Glomerular visceral epithelial cell (primary cell): ENCODE measurements around the gene DDC.
"Not testable (repeated sequence)": the region's sequence is repeated elsewhere in the genome, so short reads cannot be mapped to it uniquely, and the experiment has no call there.

ENCODE experiments used
- DNase-seq: peaks from one replicate; pipeline ENCODE4 v3.0.0-alpha.2; 2016; ENCODE audit errors: extremely low spot score

DDC gene

DNA sequence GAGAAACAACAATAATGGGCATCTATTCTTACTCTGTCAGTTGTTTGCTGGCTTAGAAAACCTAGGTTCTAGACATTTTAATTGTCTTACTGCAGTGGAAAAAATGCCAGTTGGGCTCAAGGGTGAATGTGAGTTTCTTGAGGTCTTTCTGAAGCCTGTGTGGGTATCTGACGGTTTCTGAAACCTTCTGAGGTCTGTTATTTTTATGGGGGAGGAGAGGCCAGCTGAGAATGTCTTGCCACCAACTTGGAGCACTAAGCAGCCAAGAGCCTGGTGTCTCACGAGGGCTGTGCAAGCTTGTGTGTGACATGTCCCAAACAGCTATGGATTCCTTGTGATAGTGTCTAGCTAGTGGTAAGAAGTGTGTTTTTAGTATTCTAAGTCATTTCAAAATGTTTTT, 24.2 kb upstream of the DDC start:
- no peak for DNase-seq

DNA sequence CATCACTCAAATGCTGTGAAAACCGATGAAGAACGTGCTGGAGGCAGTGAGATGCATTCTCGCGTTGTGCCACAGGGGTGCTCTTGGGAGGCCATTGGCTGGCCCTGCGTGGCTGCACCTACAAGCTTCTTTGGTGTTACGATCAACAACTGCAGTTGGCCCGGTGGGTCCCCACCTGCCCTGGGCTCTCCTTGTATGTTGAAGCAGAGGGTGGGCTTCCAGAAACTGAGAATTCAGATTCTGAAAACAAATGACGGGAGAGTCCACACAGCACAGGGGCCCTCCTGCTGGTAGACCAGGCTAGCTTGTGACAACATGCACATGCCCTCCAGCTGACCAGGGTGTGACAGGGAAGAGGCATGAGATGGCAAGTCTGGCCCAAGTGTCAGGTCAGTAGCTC, 23.7 kb upstream of the DDC start:
- no peak for DNase-seq

DNA sequence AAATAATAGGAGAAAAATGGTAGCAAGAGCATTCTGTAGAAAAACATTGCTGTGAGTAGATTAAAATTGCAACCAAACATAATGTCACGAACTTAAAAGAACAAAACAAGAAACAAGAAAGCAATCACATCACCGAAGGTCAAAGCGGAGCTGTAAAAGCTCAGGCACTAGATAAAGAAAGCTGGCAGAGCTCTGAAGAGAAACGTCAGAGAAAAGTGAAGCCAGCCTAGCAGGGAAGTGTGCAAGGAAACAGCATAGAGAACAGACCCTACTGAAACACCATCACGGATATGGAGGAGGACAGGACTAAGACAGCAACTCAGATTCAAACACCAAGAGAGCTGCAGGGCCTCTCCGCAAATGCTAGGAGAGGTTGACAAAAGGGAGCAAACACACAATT, 22.5 kb upstream of the DDC start:
- DNase-seq, result no peak

DNA sequence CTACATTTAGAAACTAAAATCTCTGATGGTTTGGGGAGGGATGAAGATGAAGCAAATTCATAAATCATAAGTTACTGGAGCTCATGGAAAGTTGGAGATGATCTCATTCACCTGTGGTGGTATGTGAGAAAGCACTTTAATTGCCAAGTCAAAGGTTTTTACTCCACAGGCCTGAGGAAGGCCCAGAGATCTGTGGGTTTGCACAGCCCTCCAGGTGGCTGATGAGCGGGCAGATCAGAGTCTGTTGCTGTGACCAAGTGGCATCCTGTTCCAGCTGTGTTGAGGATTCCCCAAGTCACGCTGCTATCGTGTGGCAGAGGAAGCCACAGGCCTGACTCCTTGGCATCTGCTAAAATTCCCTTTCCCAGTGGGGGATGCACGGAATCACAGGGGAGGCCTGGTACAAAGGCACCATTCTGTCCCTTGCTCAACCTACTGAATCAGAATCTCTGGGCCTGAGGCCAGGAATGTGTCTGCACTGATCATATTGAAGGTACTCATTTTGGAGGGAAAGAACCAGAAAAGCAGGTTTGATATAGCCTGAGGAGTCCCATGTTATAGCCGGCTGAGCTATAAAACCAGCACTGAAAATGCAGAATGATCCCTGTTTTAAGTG, 19.7 kb upstream of the DDC start:
- peak; percentile 70 for DNase-seq

DNA sequence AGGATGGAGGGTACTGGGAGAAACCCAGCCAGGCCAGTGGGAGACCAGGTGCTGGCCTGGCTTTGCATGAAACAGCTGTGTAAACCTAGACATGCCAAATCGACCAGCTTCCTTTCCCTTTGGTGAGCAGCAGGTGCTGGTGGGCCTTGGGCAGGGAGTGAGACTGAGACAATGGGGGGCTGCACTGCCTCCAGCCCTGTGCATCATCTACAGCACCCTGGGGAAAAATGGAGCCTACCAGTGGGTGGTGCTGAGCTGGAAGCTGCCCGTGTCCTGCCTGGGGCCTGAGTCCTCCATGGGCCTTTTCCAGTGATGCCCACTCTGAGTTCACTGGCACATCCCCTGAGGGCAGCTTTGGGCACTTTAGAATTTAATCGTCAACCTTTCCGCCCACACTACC, 19.2 kb upstream of the DDC start:
- DNase-seq, result no peak

DNA sequence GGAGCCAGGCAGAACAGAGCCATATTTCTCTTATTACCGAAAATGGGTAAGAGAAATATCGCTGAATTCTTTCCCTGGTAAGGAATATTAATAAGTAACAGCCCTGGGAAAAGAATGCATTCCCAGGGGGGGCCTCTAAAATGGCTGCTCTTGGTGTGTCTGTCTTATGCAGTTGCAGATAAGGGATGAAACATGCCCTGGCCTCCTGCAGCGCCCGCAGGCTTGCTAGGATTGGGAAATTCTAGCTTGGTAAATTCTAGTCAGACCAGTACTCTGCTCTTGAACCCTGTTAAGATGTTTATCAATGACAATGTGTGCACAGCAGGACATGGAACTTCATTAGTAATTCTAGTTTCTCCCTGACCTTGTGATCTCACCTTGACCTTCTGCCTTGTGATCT, 18.1 kb upstream of the DDC start:
- not testable (repeated sequence) for DNase-seq

DNA sequence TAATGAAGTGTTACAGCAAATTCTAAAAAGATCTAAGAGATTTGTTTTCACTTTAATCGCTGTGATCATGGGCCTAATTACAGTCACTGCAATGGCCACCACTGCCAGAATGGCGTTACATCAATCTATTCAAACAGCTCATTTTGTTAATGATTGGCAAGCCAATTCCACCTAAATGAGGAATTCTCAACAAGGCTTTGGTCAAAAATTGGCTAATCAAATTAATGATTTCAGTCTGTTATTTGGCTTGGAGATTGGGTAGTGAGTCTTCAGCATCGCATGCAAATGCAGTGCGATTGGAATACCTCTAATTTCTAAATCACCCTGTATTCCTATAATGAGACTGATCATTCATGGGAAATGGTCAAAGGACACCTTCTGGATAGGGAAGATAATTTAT, 17.1 kb upstream of the DDC start:
- DNase-seq, result not testable (repeated sequence)

DNA sequence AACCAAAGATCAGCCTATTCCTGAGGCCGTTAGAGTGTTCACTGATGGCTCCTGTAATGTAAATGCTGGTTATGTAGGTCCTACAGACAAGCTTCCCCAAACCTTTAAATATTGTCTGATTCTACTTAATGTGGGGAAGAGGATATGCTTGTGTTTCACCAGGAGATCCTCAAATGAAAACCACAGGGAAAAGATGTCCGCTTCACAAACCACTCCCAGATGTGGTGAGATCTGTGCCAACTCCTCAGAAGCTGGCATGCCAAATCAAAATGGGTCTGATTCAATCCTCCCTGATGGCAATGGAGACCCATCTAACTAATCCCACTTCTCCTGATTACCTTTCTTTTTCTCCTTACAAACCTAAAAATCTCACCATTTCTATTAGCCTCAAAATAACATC, 15.5 kb upstream of the DDC start:
- DNase-seq, result not testable (repeated sequence)

DNA sequence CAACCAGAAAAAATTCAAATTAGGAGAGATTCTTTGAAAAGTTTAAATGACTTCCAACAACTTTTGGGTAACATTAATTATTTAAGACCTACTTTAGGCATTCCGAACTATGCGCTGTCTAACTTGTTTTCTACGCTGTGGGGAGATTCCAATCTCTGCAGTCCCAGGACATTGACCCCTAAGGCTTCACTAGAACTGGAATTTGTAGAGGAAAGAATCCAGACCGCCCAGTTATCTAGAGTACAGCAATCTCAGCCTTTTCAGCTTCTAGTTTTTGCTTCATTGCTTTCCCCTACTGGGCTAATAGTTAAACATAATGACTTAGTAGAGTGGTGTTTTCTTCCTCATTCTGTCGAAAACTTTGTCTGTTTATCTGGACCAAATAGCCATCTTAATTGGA, 14.9 kb upstream of the DDC start:
- no peak for DNase-seq

DNA sequence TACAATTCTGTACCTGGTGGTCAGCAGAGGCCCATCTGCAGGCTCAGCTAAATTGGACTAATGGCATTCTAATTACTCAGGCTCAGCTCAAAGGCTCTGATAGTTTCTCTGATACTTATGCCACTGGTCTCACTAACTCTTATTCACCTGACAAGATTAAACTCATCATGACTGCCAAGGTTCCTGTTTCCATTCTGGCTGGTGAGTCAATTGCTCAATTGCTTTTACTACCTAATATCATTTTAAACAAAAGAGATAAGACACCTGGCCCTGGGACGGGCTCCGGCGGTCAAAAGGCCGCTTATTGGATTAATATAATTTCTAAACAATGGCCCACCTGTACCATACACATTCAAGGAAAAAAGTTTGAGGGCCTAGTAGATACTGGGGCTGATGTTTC, 12.9 kb upstream of the DDC start:
- DNase-seq, result not testable (repeated sequence)

DNA sequence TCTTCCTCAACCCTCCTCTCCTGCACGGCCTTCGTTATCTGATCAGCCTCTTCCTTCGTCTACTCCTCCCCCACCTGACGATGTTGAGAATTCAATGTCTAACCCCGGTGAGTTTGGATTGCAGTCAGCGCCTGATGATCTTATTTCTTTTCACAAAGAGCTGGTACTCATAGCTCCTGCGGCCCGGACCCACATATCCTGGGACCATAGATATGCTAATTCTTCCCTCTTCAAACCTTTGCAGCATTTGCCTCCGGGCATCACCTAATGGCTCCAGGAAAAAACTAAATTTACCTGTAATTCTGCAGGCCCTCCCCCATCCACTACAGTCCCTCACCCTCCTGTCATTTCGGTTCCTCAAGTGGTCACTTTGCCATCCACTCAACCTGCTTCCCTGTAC, 12.4 kb upstream of the DDC start:
- no peak for DNase-seq

DNA sequence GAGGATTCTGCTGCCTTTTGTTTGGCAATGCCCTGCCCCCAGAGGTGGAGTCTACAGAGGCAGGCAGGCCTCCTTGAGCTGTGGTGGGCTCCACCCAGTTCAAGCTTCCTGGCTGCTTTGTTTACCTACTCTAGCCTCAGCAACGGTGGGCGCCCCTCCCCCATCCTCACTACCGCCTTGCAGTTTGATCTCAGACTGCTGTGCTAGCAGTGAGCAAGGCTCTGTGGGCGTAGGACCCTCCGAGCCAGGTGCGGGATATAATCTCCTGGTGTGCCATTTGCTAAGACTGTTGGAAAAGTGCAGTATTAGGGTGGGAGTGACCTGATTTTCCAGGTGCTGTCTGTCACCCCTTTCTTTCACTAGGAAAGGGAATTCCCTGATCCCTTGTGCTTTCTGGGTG, 11.2 kb upstream of the DDC start:
- DNase-seq, result not testable (repeated sequence)

DNA sequence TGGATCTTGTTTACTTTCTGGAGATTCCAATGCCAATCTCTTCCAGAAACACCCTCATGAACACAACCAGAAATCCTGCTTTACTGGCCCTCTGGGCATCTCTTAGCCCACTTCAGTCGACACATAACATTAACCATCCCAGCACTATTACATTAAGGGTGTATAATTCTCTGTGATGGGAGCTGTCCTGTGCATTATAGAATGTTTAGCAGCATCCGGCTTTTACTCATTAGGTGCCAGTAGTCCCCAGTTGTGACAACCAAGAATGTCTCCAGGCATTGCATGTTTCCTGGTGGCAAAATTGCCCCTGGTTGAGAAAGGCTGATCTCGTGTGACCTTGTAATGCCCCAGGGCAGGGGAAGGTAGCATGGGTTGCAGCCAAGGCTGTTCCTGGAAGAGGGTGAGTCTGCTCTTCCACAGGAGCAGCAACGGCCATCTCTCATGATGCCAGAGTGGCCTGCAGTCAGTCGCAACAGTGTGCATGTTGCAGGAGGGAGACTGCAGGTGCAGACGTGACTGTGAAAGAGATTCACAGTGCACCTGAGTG, 2.6 kb upstream of the DDC start:
- DNase-seq, result no peak

DNA sequence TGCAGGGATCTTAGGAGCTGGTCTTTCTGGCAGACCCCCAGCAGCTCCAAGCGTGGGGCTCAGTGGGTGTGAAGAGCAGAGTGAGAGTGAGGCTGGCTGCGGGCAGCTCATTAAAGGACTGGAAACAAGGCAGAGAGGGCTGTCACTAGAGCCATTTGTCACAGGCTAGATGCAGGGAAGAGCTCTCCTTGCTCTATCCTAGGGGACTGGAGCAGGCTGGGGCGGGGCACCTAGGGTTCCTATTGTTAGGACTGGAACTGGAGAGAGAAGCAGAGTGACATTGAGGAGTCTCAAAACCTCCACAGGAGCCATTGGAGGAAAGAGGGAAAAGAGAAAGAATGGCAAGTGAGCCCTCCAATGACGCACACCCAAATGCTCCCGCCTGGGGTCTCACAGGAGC, 772 bp upstream of the DDC start:
- no peak for DNase-seq

DNA sequence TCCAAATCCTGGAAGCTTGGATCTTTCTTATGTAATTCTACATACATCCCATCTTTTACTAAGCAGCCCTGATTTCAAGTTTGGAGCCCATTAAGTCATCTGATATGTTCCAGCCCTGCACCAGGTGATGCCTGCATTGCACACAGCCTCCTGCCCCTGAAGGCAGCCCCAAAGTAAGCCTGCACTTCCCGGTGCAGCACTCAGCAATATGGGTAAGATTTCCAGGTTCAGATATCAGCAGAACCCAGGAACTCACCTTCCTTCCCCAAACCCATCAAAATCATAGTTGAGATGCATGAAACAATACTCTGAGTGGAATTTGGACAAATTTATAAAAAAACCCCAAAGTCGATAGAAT, 333 bp upstream of the DDC start:
- DNase-seq, result no peak

DNA sequence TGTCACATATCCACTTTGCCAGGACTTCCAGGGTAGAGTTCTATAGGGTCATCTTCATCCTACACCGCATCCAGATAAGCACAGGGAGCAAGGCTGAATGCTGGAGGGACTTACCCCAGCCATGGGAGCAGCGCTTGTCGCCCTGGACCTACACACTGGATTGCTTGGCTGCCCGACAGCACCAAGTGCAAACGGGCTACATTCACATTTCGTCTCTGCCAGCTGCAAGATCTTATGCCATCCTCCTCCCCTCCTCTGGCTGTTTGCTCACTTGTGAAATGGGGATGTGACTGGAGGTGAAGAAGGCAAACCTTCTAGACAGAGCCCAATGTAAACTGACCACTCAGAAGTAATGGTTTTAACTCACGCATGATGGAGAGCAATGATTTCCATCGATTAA, 1.0 kb downstream of the DDC start:
- DNase-seq, result no peak

DNA sequence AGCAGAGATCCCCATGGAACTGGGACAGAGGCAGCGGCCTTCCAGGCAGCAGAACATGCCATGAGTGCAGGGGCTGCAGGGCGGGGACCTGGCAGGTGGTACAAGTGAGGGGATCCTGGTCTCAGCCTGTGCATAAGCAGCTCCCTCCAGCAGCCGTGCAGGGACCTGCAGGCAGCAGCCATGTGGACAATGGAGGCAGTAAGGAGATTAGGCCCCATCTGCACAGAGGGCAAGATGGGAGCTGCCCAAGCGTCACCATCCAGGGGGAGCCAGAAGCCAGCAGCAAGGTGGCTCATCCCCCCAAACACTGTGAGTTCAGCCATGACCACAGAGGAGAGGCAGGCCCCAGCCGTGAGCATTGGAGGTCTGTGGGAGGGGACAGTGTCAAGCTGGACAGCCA, 3.1 kb downstream of the DDC start:
- DNase-seq, result no peak

DNA sequence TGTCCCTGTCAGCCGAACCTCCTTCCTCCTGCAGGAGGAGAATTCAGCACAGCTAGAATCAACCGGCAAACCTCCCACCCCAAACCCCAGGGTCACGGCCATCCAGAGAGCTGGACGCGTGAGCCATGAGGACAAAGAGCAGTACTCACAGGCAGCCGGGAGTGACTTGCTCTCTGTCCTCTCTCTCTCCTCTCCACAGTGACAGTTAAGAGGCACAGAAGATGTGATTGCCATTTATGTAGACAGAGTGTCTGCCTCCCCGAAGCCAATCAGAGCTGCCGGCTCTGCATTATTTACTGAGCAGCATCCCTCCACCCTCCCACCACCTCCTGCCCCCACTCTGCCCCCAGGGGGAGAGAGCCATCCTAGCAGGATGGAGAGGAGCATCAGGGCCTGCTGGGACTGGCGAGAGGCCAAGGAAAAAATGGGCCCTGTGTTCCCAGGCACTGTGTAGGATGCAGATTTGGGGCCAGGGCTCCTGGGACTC, 4.3 kb downstream of the DDC start:
- DNase-seq, result no peak

DNA sequence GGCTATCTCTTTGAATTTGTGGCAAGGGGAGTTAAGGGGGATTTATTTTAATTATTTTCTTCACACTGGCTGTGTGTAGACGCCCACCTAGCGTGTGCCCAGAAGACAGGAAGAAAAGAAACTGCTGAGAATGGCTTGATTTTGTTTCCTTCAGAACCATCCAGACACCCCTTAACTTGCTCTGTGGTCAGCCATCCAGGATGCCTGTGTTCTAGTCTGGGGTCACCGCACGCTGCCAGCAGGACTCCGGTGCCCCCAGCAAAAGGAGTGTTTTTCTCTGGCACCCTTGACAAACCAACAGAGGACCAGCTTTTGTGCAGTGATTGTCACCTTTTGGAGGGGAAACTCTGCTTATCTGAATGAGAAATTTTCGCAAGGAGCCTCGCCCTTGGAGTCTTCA, 5.3 kb downstream of the DDC start:
- no peak for DNase-seq

DNA sequence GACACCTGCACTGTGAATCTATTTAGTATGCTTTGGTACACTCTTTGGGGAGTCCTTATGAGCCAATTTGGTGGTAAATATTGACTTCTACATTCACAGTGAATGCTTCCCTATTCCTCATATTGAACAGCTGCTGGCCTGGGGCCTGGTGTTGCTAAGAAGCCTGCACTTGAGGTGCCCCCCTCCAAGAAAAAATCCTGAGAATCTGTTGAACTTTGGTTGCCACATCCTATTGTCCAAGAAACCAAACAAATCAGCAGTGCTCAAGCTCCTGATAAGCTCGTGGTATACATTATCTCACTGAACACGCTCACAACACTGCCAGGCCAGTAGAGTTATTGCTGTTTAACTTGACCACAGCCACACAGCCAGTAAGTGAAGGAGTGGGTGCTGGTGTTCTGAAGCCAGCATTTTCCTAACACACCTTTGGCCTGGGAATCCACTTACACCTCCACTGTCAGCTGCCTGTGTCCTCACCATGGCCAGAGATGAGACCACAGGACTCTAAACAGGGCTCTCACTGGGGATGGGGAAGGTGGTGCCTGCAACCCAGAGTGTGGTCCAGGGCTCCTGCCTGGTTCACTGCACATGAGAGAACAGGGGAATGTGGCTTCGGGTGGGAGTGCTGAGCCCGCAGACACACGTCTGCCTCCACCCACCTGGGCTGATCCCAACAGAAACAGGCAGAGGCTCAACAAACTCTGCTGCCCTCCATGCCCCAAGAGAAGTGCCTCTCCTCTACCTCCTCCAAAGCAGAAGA, 6.7 kb downstream of the DDC start:
- DNase-seq, result peak; percentile 78

DNA sequence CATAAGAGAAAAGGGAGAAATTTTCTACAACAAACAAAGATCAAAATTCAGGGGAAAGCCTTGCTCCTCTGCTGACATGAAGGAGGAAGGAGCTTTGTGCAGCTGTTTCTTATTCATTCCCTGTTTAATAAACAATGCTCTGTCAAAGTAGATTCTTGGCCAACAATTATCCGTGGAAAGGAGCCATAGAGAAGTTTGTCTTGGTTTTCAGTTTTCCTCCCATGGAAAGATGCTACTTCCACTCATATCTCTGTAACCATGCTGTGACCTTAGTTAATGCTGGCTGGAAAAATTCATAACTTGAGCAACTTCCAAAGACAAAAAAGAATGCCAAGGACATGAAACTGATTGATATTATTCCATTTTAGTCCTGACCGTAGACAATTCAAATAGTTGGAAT, 8.1 kb downstream of the DDC start:
- DNase-seq, result no peak

DNA sequence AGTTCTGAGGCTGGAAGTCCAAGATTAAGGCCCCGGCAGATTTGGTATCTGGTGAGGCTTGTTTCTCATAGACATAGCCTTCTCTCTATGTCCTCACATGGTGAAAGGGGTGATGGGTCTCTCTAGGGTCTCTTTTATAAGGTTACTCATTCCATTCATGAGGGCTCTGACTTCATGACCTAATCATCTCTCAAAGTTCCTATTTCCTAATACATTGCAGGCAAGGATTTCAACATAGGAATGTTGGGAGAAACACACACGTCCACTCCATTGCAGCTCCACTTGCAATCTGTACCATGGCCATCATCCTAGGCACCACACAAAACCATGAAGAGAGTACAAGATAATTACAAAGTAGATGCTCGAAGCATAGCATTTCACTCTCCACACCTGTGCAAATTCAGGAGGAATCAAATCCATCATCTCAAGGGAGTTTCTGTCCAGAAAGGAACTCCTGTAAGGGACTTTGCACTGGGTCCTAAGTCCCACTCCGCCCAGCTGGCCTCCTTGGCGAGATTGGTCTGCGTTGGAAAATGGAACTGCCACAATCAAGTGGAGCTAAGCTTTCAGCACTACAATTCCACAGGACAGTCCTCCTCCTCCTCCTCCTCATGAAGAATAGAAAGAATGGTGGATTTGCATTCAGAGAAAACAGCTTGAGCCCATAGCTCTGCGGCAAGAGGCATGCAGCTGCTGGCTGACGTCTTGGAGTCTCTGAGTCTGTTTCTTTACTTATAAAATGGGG, 8.8 kb downstream of the DDC start:
- no peak for DNase-seq
